DMS53 treated with DMSO at 0.1 percent for 48 hours (cell line): ENCODE data around the gene KCNE2.

Experiments used
- DNase-seq: peaks from one replicate; lab custom pipeline; 2025; ENCODE audit not compliant: unreplicated experiment; lab: John Stamatoyannopoulos, UW

The KCNE2 gene

GRCh38 chr21:34363733-34364132, at the start of gene KCNE2:
Gene KCNE2, plus strand, starts transcription at chr21:34364006. Its CDS starts 6,473 bp downstream, at chr21:34370479.
- DNase-seq: no peak

GRCh38 chr21:34319585-34319984, 44.2 kb upstream of the KCNE2 start:
- DNase-seq: no peak

- no peak for DNase-seq
These were observed 43.8 kb upstream of the KCNE2 start for GRCh38 chr21:34320011-34320410.

- DNase-seq: no peak
These were observed 33.8 kb upstream of the KCNE2 start for GRCh38 chr21:34330055-34330454.

GRCh38 chr21:34331726-34332125, 32.1 kb upstream of the KCNE2 start:
- no peak for DNase-seq

- DNase-seq: no peak
These were observed 31.5 kb upstream of the KCNE2 start for GRCh38 chr21:34332347-34332746.

- no peak for DNase-seq
These were observed 30.6 kb upstream of the KCNE2 start for GRCh38 chr21:34333121-34333739.

- DNase-seq: no peak
These were observed 28.5 kb upstream of the KCNE2 start for GRCh38 chr21:34335316-34335715.

GRCh38 chr21:34336245-34336644, 27.6 kb upstream of the KCNE2 start:
- DNase-seq: no peak

GRCh38 chr21:34336756-34337391, 26.9 kb upstream of the KCNE2 start:
- no peak for DNase-seq

- no peak for DNase-seq
These were observed 26.1 kb upstream of the KCNE2 start for GRCh38 chr21:34337741-34338140.

- DNase-seq: no peak
These were observed 25.6 kb upstream of the KCNE2 start for GRCh38 chr21:34338226-34338625.

- no peak for DNase-seq
These were observed 23.7 kb upstream of the KCNE2 start for GRCh38 chr21:34340061-34340460.

- DNase-seq: no peak
These were observed 21.3 kb upstream of the KCNE2 start for GRCh38 chr21:34342476-34342875.

GRCh38 chr21:34343347-34343746, 20.5 kb upstream of the KCNE2 start:
- no peak for DNase-seq

- DNase-seq: no peak
These were observed 19.9 kb upstream of the KCNE2 start for GRCh38 chr21:34343838-34344381.

- no peak for DNase-seq
These were observed 19.2 kb upstream of the KCNE2 start for GRCh38 chr21:34344584-34344983.

GRCh38 chr21:34345091-34345871, 18.5 kb upstream of the KCNE2 start:
- no peak for DNase-seq

GRCh38 chr21:34345892-34346291, 17.9 kb upstream of the KCNE2 start:
- DNase-seq: no peak

- DNase-seq: no peak
These were observed 14.8 kb upstream of the KCNE2 start for GRCh38 chr21:34348890-34349519.

- DNase-seq: peak; percentile 27
These were observed 12.0 kb upstream of the KCNE2 start for GRCh38 chr21:34351786-34352241.
